LNCAP (cell line): Measurements from ENCODE around the gene CCR8.
A peak's percentile ranks its signal among the peaks of the same experiment; 100 is the strongest.

Experiments used
- TF ChIP-seq, protein P1 (sequence below): fragments of 450-650 bp; IDR thresholded peaks from 2 replicates; pipeline ENCODE4 v1.5.1; 2017; ENCODE audit warnings: mild to moderate bottlenecking

CCR8 gene

GRCh38 chr3:39358333-39358732 lies 28.8 kb downstream of the CCR8 start:
- TF ChIP-seq, protein P1, sequence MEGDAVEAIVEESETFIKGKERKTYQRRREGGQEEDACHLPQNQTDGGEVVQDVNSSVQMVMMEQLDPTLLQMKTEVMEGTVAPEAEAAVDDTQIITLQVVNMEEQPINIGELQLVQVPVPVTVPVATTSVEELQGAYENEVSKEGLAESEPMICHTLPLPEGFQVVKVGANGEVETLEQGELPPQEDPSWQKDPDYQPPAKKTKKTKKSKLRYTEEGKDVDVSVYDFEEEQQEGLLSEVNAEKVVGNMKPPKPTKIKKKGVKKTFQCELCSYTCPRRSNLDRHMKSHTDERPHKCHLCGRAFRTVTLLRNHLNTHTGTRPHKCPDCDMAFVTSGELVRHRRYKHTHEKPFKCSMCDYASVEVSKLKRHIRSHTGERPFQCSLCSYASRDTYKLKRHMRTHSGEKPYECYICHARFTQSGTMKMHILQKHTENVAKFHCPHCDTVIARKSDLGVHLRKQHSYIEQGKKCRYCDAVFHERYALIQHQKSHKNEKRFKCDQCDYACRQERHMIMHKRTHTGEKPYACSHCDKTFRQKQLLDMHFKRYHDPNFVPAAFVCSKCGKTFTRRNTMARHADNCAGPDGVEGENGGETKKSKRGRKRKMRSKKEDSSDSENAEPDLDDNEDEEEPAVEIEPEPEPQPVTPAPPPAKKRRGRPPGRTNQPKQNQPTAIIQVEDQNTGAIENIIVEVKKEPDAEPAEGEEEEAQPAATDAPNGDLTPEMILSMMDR = no peak

GRCh38 chr3:39361252-39361927 lies 31.9 kb downstream of the CCR8 start:
- TF ChIP-seq, protein P1 = no peak

DNA sequence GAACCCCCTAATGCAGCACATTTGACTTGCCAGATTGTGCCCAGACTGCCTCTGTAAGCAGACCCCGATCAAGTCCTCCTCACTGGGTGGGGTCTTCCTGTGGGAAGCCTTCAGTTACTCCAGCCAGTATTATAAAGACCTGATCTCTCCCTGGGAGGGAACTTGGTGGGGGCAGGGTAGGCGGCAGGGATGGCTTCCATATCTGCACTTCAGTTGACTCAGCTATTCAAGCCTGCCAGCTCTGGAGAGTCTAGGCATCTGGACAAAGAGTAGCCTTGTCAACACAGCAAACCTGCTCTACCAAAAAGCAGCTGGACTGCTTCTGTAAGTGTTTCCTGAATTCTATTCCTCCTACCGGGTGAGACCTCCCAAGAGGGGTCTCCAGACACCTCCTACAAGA lies 32.7 kb downstream of the CCR8 start:
- TF ChIP-seq, protein P1 = no peak

DNA sequence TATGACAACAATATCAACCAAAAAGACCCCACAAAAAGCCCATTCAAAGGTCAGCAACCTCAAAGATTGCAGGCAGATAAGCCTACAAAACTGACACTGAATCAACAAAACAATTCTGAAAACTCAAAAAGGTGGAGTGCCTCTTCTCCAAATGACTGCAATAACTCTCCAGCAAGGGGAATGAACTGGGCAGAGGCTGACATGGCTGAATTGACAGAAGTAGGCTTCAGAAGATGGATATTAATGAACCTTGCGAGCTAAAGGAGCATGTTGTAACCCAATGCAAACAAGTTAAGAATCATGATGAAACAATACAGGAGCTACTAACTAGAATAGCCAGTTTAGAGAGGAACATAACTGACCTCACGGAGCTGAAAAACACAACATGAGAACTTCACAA lies 33.3 kb downstream of the CCR8 start:
- TF ChIP-seq, protein P1 = no peak

DNA sequence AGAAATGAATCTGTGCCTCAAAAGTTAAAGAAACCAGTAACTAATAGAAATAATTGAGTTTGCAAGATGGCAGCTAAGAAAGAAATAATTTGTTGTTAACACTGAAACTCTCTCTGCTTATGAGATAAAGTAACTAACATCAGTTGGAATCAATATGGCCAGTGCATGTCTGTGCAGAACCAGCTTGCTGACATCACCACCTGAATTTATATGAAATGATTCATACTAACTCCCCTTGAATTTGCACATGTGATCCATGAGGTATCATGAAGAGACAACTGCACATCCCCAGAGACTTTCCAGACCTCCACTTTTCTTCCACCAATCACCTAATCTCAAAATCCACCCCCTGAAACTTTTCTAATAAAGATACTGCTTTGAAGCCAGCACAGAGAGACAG lies 43.3 kb downstream of the CCR8 start:
- TF ChIP-seq, protein P1 = no peak

DNA sequence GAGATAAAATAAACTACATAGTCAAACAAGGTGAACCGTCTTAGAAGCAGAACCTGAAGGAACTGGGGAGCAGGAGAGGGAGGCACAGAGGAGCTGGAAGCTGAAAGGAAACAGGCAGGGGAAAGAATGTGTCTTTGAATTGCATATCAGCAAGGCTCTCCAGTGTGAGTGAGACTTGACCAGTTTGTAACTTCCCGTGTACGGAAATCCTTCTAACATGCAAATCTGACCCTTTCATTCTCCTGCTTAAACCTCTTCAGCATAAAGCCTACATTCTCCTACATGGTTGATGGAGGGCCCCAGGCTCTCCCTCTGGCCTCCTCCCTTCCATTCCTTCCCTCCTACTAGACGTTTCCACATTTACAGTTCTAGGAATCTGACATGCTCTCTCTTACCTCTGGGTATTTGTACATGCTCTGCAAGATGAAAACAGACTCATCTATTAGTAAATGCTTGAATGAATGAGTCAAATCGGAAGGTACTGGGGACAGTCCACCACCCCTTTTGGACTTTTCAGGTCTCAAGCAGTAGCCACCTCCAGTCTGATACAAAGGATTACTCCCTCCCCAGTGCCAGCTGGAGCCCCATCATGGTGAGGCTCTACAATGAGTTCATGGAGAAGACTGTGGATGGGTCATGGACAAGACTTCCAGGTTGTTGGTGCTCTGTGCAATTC lies 47.6 kb downstream of the CCR8 start:
- TF ChIP-seq, protein P1 = no peak

GRCh38 chr3:39378088-39378487 lies 48.6 kb downstream of the CCR8 start:
- TF ChIP-seq, protein P1 = peak; percentile 90
